ENCODE measurements around the gene PHF21A.

GRCh38 chr11:45961751-45962240 is 159.5 kb downstream of the PHF21A start:
- TF ChIP-seq NFIC (IDR thresholded peaks at IDR 0.05; ENCODE audit: low read length) (no peak), CTCF (CRISPR knock-in tag; IDR thresholded peaks at IDR 0.05) (no peak), TAF1 (CRISPR knock-in tag; IDR thresholded peaks at IDR 0.05) (no peak), ZNF557 (CRISPR knock-in tag; IDR thresholded peaks at IDR 0.05) (no peak), LBX2 (CRISPR knock-in tag; IDR thresholded peaks at IDR 0.05; ENCODE audit: borderline replicate concordance) (no peak), FOXK2 (IDR thresholded peaks at IDR 0.05) (no peak), ZNF296 (CRISPR knock-in tag; conservative IDR thresholded peaks at IDR 0.05) (no peak), NR2F6 (IDR thresholded peaks at IDR 0.05) (no peak), NR2F6 (CRISPR knock-in tag; IDR thresholded peaks at IDR 0.05) (no peak), ZNF747 (CRISPR knock-in tag; IDR thresholded peaks at IDR 0.05; ENCODE audit: borderline replicate concordance) (no peak), ZNF253 (CRISPR knock-in tag; IDR thresholded peaks at IDR 0.05; ENCODE audit: borderline replicate concordance) (no peak), EZH2 (conservative IDR thresholded peaks at IDR 0.05; ENCODE audit: low read depth, low read length) (no peak), ZBTB25 (CRISPR knock-in tag; IDR thresholded peaks at IDR 0.05) (no peak), U2AF2 (IDR thresholded peaks at IDR 0.05; ENCODE audit: low read depth, low read length) (no peak), ZNF530 (CRISPR knock-in tag; IDR thresholded peaks at IDR 0.05; ENCODE audit: low read depth) (no peak)
